GM18519 (cell line): Measurements from ENCODE around the gene PSORS1C1.
"Not testable (repeated sequence)": the region's sequence is repeated elsewhere in the genome, so short reads cannot be mapped to it uniquely, and the experiment has no call there.

ENCODE experiments used
- ATAC-seq: cut with Tn5 transposase; IDR thresholded peaks from one replicate; pipeline ENCODE4 v1.9.1; 2021; ENCODE audit warnings: mild to moderate bottlenecking, moderate library complexity; ENCODE audit not compliant: unreplicated experiment, low FRiP score

PSORS1C1 gene

GRCh38 chr6:31156641-31157040 is 42.0 kb downstream of the PSORS1C1 start:
- ATAC-seq = no peak

GRCh38 chr6:31157513-31158139 is 43.0 kb downstream of the PSORS1C1 start, which contains the start of gene CCHCR1:
TSS of gene CCHCR1 (minus strand) at chr6:31157802. CDS start at chr6:31157600, 202 bp downstream.
- no peak for ATAC-seq

- peak; percentile 73 for ATAC-seq
These were observed 43.7 kb downstream of the PSORS1C1 start, which contains the start of gene TCF19 for GRCh38 chr6:31158140-31158862. TSS of gene TCF19 (plus strand) at chr6:31158589. CDS start at chr6:31159470, 881 bp downstream.

GRCh38 chr6:31158863-31159855 is 44.6 kb downstream of the PSORS1C1 start:
- no peak for ATAC-seq

GRCh38 chr6:31161216-31162126 is 46.9 kb downstream of the PSORS1C1 start:
- no peak for ATAC-seq

- ATAC-seq = no peak
These were observed 48.0 kb downstream of the PSORS1C1 start for GRCh38 chr6:31162463-31163165.

- ATAC-seq = no peak
These were observed 49.3 kb downstream of the PSORS1C1 start for GRCh38 chr6:31163922-31164321.

GRCh38 chr6:31164475-31165063 is 50.0 kb downstream of the PSORS1C1 start:
- ATAC-seq = not testable (repeated sequence)

GRCh38 chr6:31165064-31165832 is 50.6 kb downstream of the PSORS1C1 start:
- ATAC-seq = not testable (repeated sequence)

- ATAC-seq = no peak
These were observed 51.4 kb downstream of the PSORS1C1 start for GRCh38 chr6:31165986-31166385.

GRCh38 chr6:31168606-31169005 is 54.0 kb downstream of the PSORS1C1 start:
- no peak for ATAC-seq

GRCh38 chr6:31169123-31169857 is 54.7 kb downstream of the PSORS1C1 start:
- no peak for ATAC-seq

GRCh38 chr6:31169858-31170599 is 55.4 kb downstream of the PSORS1C1 start:
- ATAC-seq = not testable (repeated sequence)

GRCh38 chr6:31170600-31170881 is 55.9 kb downstream of the PSORS1C1 start, which contains the start of gene POU5F1:
TSS of gene POU5F1 (minus strand) at chr6:31170682. CDS start at chr6:31170620, 62 bp downstream.
- ATAC-seq = no peak

GRCh38 chr6:31170987-31171671 is 56.5 kb downstream of the PSORS1C1 start:
- no peak for ATAC-seq
